Measurements from ENCODE around the gene COL5A1.

The COL5A1 gene

GRCh38 chr9:134625361-134626068 is 16.1 kb upstream of the COL5A1 start:
- no peak for DNase-seq (ENCODE audit: low read depth in 1 of 2, low spot score in 1 of 2)

GRCh38 chr9:134626069-134626423 is 15.6 kb upstream of the COL5A1 start:
- no peak for DNase-seq (ENCODE audit: low read depth in 1 of 2, low spot score in 1 of 2)

GRCh38 chr9:134626571-134627416 is 14.8 kb upstream of the COL5A1 start:
- no peak for DNase-seq (ENCODE audit: low read depth in 1 of 2, low spot score in 1 of 2)

GRCh38 chr9:134627417-134628353 is 13.9 kb upstream of the COL5A1 start:
- no peak for DNase-seq (ENCODE audit: low read depth in 1 of 2, low spot score in 1 of 2)

- DNase-seq (ENCODE audit: low read depth in 1 of 2, low spot score in 1 of 2), result no peak
Measured at GRCh38 chr9:134628354-134628736, 13.3 kb upstream of the COL5A1 start.

GRCh38 chr9:134629061-134629585 is 12.5 kb upstream of the COL5A1 start:
- no peak for DNase-seq (ENCODE audit: low read depth in 1 of 2, low spot score in 1 of 2)

GRCh38 chr9:134629586-134630392 is 11.8 kb upstream of the COL5A1 start:
- no peak for DNase-seq (ENCODE audit: low read depth in 1 of 2, low spot score in 1 of 2)

- DNase-seq (ENCODE audit: low read depth in 1 of 2, low spot score in 1 of 2), result no peak
Measured at GRCh38 chr9:134630393-134630790, 11.2 kb upstream of the COL5A1 start.

- DNase-seq (ENCODE audit: low read depth in 1 of 2, low spot score in 1 of 2), result no peak
Measured at GRCh38 chr9:134630861-134631260, 10.7 kb upstream of the COL5A1 start.

- no peak for DNase-seq (ENCODE audit: low read depth in 1 of 2, low spot score in 1 of 2)
Measured at GRCh38 chr9:134631881-134632280, 9.7 kb upstream of the COL5A1 start.

GRCh38 chr9:134632329-134632728 is 9.3 kb upstream of the COL5A1 start:
- no peak for DNase-seq (ENCODE audit: low read depth in 1 of 2, low spot score in 1 of 2)

GRCh38 chr9:134633362-134634142 is 8.1 kb upstream of the COL5A1 start:
- no peak for DNase-seq (ENCODE audit: low read depth in 1 of 2, low spot score in 1 of 2)

- no peak for DNase-seq (ENCODE audit: low read depth in 1 of 2, low spot score in 1 of 2)
Measured at GRCh38 chr9:134634176-134634575, 7.4 kb upstream of the COL5A1 start.

- no peak for DNase-seq (ENCODE audit: low read depth in 1 of 2, low spot score in 1 of 2)
Measured at GRCh38 chr9:134634667-134635230, 6.9 kb upstream of the COL5A1 start.

- no peak for DNase-seq (ENCODE audit: low read depth in 1 of 2, low spot score in 1 of 2)
Measured at GRCh38 chr9:134635351-134636148, 6.1 kb upstream of the COL5A1 start.

GRCh38 chr9:134636149-134636507 is 5.5 kb upstream of the COL5A1 start:
- DNase-seq (ENCODE audit: low read depth in 1 of 2, low spot score in 1 of 2), result no peak

- DNase-seq (ENCODE audit: low read depth in 1 of 2, low spot score in 1 of 2), result no peak
Measured at GRCh38 chr9:134637241-134637640, 4.4 kb upstream of the COL5A1 start.

GRCh38 chr9:134637696-134638501 is 3.7 kb upstream of the COL5A1 start:
- no peak for DNase-seq (ENCODE audit: low read depth in 1 of 2, low spot score in 1 of 2)

All from activated T-helper 1 cell treated with anti-CD3 and anti-CD28 coated beads, Interleukin-2, amount 50 U/mL, for 16 hours (primary cell).